ENCODE data around the gene FKBP1A. TPM values are rescaled to one million over a fixed set of nuclear protein-coding genes. Genes with fewer than 3 reads are reported as not detected.

The FKBP1A gene
- total and polyA plus RNA-seq, 10 of the 15 experiments (the other 5 are each of a cell fraction or from before 2014, with no cell fraction given), result 103 to 687 (median 254) TPM

DNA sequence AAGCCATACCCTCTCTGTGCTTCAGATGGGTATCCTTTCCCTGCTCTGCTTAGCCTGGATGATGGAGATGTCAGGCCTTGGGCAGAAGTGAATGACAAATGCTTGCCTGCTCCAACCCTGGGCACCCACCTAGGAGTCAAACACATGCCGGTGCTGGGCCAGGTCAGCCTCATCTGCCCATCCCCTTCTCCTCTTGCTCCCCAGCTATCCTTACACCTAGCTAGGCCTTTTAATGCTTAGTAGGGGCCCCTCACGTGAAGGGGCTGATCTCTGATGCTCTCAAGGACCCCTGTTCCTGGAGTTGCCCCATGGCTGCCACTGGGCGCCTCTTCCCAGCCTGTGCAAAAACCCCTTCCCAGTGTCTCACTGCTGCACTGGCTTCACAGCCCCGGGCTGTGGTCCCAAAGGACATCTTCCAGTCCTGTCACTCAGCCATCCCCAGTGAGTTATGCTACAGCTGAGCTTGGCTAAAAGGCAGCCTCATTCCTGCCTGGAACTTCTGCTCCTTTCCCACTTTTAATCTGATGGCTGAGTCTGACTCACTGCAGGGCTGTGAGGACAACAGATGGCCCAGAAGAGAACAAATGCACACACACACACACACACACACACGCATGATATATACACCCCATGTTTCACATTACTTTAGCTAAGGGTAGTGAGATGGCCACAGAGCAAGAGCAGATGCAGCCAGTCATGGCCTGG lies 51.1 kb downstream of the FKBP1A start (continued):
- TF ChIP-seq, protein P1, sequence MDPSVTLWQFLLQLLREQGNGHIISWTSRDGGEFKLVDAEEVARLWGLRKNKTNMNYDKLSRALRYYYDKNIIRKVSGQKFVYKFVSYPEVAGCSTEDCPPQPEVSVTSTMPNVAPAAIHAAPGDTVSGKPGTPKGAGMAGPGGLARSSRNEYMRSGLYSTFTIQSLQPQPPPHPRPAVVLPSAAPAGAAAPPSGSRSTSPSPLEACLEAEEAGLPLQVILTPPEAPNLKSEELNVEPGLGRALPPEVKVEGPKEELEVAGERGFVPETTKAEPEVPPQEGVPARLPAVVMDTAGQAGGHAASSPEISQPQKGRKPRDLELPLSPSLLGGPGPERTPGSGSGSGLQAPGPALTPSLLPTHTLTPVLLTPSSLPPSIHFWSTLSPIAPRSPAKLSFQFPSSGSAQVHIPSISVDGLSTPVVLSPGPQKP (IDR thresholded peaks at IDR 0.05; ENCODE audit: low read depth, low read length), result no peak

DNA sequence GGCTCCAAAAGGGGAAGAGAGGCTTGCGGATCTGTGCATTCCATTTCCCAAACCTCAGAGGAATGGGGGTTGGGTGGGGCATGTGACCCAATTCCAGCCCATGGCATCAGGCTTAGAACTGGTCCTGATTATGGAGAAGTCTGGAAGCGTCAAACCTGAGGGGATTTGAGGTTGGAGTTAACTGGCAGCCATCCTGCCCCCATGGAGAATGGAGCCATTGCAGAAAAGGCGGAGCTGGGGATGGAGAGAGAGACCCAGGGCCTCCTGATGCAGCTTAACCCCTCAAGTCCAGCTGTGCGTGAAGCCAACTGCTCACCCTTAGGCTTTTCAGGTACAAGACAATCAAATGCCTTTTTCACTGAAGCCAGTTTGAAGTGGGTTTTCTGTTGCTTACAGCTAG lies 54.1 kb downstream of the FKBP1A start:
- WGBS (ENCODE audit: insufficient coverage, insufficient replicate concordance, low lambda C conversion rate, missing lambda C conversion rate), result 95% methylated on average over 4 of the region's 4 CpGs
- ATAC-seq (no peak), DNase-seq (ENCODE audit: low read depth, low spot score) (no peak), FAIRE-seq (no peak)
- RAD21 ChIA-PET (ENCODE audit: unreplicated experiment), result no interaction called here
- no TSS peak for BruUV-seq (replicated peaks)
- Histone ChIP-seq H3K4me3 (no peak overlapping the region), H2AFZ (ENCODE audit: control insufficient read depth, low read depth, low read length) (no peak overlapping the region), H3K9me3 (replicated peaks; ENCODE audit: control insufficient read depth, insufficient read depth, low read length) (no peaks in the 10 kb centered on the region), H3K4me2 (ENCODE audit: control insufficient read depth, insufficient read depth) (no peak overlapping the region), H3K9ac (ENCODE audit: control insufficient read depth, insufficient read depth, low read length) (no peak overlapping the region), H3K27me3 (replicated peaks in 1 of 2; ENCODE audit: control insufficient read depth in 2 of 2, insufficient read depth in 2 of 2, low read length in 1 of 2) (no peaks in the 10 kb centered on the region), H3K4me1 (ENCODE audit: control insufficient read depth, insufficient read depth, low read length) (peaks cover 5% of the 10 kb centered on the region), H3K79me2 (ENCODE audit: control insufficient read depth, insufficient read depth, low read length) (no peaks in the 10 kb centered on the region), H3K27ac (ENCODE audit: control insufficient read depth, insufficient read depth) (no peak overlapping the region), H3K36me3 (ENCODE audit: control insufficient read depth in 2 of 2, insufficient read depth in 2 of 2, low read length in 1 of 2) (no peaks in the 10 kb centered on the region; a peak in 2 of 4 replicates), H4K20me1 (ENCODE audit: control insufficient read depth, insufficient read depth) (no peaks in the 10 kb centered on the region; the same call in 1 of the 2 replicates)
- in situ Hi-C loops (cut with MboI), result no loop called here
- TF ChIP-seq RUNX3 (IDR thresholded peaks at IDR 0.05; ENCODE audit: low read length), result no peak
- no peak for TF ChIP-seq NRF1 (conservative IDR thresholded peaks at IDR 0.05; ENCODE audit: low read depth, low read length)
- TF ChIP-seq RCOR1 (conservative IDR thresholded peaks at IDR 0.05; ENCODE audit: low read depth, low read length), result no peak
- TF ChIP-seq NBN (IDR thresholded peaks at IDR 0.05), result no peak
- TF ChIP-seq ZBED1 (IDR thresholded peaks at IDR 0.05; ENCODE audit: borderline replicate concordance), result no peak
- TF ChIP-seq POLR2AphosphoS2 (IDR thresholded peaks at IDR 0.05; ENCODE audit: low read depth, low read length), result no peak
- TF ChIP-seq IRF4 (IDR thresholded peaks at IDR 0.05; ENCODE audit: low read depth, low read length), result no peak
- TF ChIP-seq TARDBP (IDR thresholded peaks at IDR 0.05; ENCODE audit: borderline replicate concordance), result no peak
- no peak for TF ChIP-seq SMC3 (IDR thresholded peaks at IDR 0.05; ENCODE audit: borderline replicate concordance, low read length)
- TF ChIP-seq, protein P2, sequence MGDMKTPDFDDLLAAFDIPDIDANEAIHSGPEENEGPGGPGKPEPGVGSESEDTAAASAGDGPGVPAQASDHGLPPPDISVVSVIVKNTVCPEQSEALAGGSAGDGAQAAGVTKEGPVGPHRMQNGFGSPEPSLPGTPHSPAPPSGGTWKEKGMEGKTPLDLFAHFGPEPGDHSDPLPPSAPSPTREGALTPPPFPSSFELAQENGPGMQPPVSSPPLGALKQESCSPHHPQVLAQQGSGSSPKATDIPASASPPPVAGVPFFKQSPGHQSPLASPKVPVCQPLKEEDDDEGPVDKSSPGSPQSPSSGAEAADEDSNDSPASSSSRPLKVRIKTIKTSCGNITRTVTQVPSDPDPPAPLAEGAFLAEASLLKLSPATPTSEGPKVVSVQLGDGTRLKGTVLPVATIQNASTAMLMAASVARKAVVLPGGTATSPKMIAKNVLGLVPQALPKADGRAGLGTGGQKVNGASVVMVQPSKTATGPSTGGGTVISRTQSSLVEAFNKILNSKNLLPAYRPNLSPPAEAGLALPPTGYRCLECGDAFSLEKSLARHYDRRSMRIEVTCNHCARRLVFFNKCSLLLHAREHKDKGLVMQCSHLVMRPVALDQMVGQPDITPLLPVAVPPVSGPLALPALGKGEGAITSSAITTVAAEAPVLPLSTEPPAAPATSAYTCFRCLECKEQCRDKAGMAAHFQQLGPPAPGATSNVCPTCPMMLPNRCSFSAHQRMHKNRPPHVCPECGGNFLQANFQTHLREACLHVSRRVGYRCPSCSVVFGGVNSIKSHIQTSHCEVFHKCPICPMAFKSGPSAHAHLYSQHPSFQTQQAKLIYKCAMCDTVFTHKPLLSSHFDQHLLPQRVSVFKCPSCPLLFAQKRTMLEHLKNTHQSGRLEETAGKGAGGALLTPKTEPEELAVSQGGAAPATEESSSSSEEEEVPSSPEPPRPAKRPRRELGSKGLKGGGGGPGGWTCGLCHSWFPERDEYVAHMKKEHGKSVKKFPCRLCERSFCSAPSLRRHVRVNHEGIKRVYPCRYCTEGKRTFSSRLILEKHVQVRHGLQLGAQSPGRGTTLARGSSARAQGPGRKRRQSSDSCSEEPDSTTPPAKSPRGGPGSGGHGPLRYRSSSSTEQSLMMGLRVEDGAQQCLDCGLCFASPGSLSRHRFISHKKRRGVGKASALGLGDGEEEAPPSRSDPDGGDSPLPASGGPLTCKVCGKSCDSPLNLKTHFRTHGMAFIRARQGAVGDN (IDR thresholded peaks at IDR 0.05), result no peak
- TF ChIP-seq NFYB (IDR thresholded peaks at IDR 0.05; ENCODE audit: insufficient read depth, low read depth, low read length), result no peak
- no peak for TF ChIP-seq STAT3 (IDR thresholded peaks at IDR 0.05; ENCODE audit: low read depth, low read length)
- no peak for TF ChIP-seq ZNF384 (IDR thresholded peaks at IDR 0.05; ENCODE audit: borderline replicate concordance, low read depth, low read length)
- no peak for TF ChIP-seq ZNF207 (IDR thresholded peaks at IDR 0.05; ENCODE audit: borderline replicate concordance)
- TF ChIP-seq SRF (IDR thresholded peaks at IDR 0.05; ENCODE audit: low read depth in 2 of 2, low read length in 2 of 2), result no peak
- TF ChIP-seq SREBF2 (IDR thresholded peaks at IDR 0.05; ENCODE audit: low read length), result no peak
- TF ChIP-seq SMAD5 (IDR thresholded peaks at IDR 0.05; ENCODE audit: low read depth), result no peak
- no peak for TF ChIP-seq FOXK2 (IDR thresholded peaks at IDR 0.05)
- SMC1A ChIA-PET (ENCODE audit: uncharacterized antibody, unreplicated experiment), result interaction anchor here (1.2 kb wide), 1 partner anchor 96 kb away, joined by 3 read pairs; no protein-coding TSS in a partner anchor
- CTCF ChIA-PET, result no interaction called here
- POLR2A ChIA-PET, result no interaction called here
- intact Hi-C loops (cut with micrococcal nuclease; ENCODE audit: unreplicated experiment), result no loop called here

Data from GM12878 (cell line).